Mesothelial cell of epicardium (in vitro differentiated cells): ENCODE results near the gene TFAP2E. TPM values are rescaled to one million over a fixed set of nuclear protein-coding genes. Genes with fewer than 3 reads are reported as not detected.

Source experiments
- DNase-seq, 2 experiments: peaks; one replicate each; pipeline ENCODE4 v3.0.0; 2021; ENCODE audit warnings: low spot score in 2 of 2; ENCODE audit not compliant: unreplicated experiment in 2 of 2
- H3K27ac Mint-ChIP-seq: 2 replicates; pipeline ENCODE4 v1.8.0; 2021; ENCODE audit warnings: mixed read lengths
- H3K27me3 Mint-ChIP-seq: 2 replicates; pipeline ENCODE4 v1.8.0; 2021; ENCODE audit warnings: low read depth, mixed read lengths
- H3K36me3 Mint-ChIP-seq: 2 replicates; pipeline ENCODE4 v1.8.0; 2021; ENCODE audit warnings: mixed read lengths
- H3K4me1 Mint-ChIP-seq: 2 replicates; pipeline ENCODE4 v1.8.0; 2021; ENCODE audit warnings: mixed read lengths
- H3K4me3 Mint-ChIP-seq: 2 replicates; pipeline ENCODE4 v1.8.0; 2021; ENCODE audit warnings: mild to moderate bottlenecking, moderate library complexity, mixed read lengths
- H3K9me3 Mint-ChIP-seq: 2 replicates; pipeline ENCODE4 v1.8.0; 2021; ENCODE audit warnings: mixed read lengths
- CTCF ChIP-seq: fragments of 200-600 bp; sonication (generic); IDR thresholded peaks from one replicate; pipeline ENCODE4 v1.5.0; 2021; ENCODE audit warnings: antibody characterized with exemption; ENCODE audit not compliant: unreplicated experiment
- total RNA-seq: library from RNA; stranded (reverse); gene quantifications from 3 replicates; pipeline ENCODE4 v1.2.1, GENCODE V29; 2021

TFAP2E gene
- total RNA-seq, 1 donor from 2014 or later, result 2.9 TPM

GRCh38 chr1:35557611-35558373 is 15.3 kb upstream of the TFAP2E start, which contains the start of gene NCDN:
Gene NCDN (plus strand): TSS chr1:35557799. CDS start chr1:35558191, 392 bp downstream.
- Mint-ChIP-seq H3K27ac (peak within 1 kb of the TSS; percentile 95), H3K9me3 (no peaks in the 10 kb centered on the region), H3K27me3 (no peaks in the 10 kb centered on the region), H3K36me3 (no peaks in the 10 kb centered on the region), H3K4me3 (peak within 1 kb of the TSS; percentile 95), H3K4me1 (peaks cover 39% of the 10 kb centered on the region)
- DNase-seq, result peak; percentile 93 to 95
- no peak for TF ChIP-seq CTCF

GRCh38 chr1:35558374-35559316 is 14.5 kb upstream of the TFAP2E start:
- TF ChIP-seq CTCF, result no peak
- peak overlapping the region; percentile 95 for H3K27ac Mint-ChIP-seq
- H3K27me3 Mint-ChIP-seq, result no peaks in the 10 kb centered on the region
- DNase-seq, result no peak
- H3K4me1 Mint-ChIP-seq, result peaks cover 33% of the 10 kb centered on the region
- H3K4me3 Mint-ChIP-seq, result peak overlapping the region; percentile 95
- no peaks in the 10 kb centered on the region for H3K36me3 Mint-ChIP-seq
- H3K9me3 Mint-ChIP-seq, result no peaks in the 10 kb centered on the region

GRCh38 chr1:35559317-35559944 is 13.7 kb upstream of the TFAP2E start:
- H3K27me3 Mint-ChIP-seq, result no peaks in the 10 kb centered on the region
- no peaks in the 10 kb centered on the region for H3K9me3 Mint-ChIP-seq
- peaks cover 29% of the 10 kb centered on the region for H3K4me1 Mint-ChIP-seq
- peak overlapping the region; percentile 95 for H3K4me3 Mint-ChIP-seq
- TF ChIP-seq CTCF, result no peak
- no peak overlapping the region for H3K27ac Mint-ChIP-seq
- DNase-seq, result no peak
- H3K36me3 Mint-ChIP-seq, result no peaks in the 10 kb centered on the region

- no peak for DNase-seq
- H3K9me3 Mint-ChIP-seq, result no peaks in the 10 kb centered on the region
- H3K4me3 Mint-ChIP-seq, result no peak overlapping the region
- H3K4me1 Mint-ChIP-seq, result peaks cover 19% of the 10 kb centered on the region
- no peaks in the 10 kb centered on the region for H3K27me3 Mint-ChIP-seq
- no peak for TF ChIP-seq CTCF
- H3K27ac Mint-ChIP-seq, result no peak overlapping the region
- peaks cover 2% of the 10 kb centered on the region for H3K36me3 Mint-ChIP-seq
These were observed 12.6 kb upstream of the TFAP2E start for GRCh38 chr1:35560256-35561225.
